Osteoblast (primary cell): Measurements from ENCODE around the gene ITFG2. TPM values are rescaled to one million over a fixed set of nuclear protein-coding genes. Genes with fewer than 3 reads are reported as not detected.

Experiments used
- DNase-seq: peaks from one replicate; pipeline ENCODE4 v3.0.0; 2011; ENCODE audit warnings: low spot score, mixed read lengths; ENCODE audit not compliant: insufficient read length; ENCODE audit errors: missing footprints
- H2AFZ ChIP-seq: 2 replicates; pipeline ENCODE4 v1.6.0; 2011; ENCODE audit warnings: mild to moderate bottlenecking, low read length
- H3K27ac ChIP-seq: 2 replicates; pipeline ENCODE4 v1.5.1; 2011; ENCODE audit warnings: mild to moderate bottlenecking, low read depth, low read length, moderate library complexity
- H3K27me3 ChIP-seq: 2 replicates; pipeline ENCODE4 v1.6.0; 2012; ENCODE audit warnings: mild to moderate bottlenecking, control low read depth, inconsistent platforms, low read length, moderate library complexity; ENCODE audit not compliant: insufficient read depth
- H3K36me3 ChIP-seq: 2 replicates; pipeline ENCODE4 v1.5.1; 2011; ENCODE audit warnings: mild to moderate bottlenecking, low read length, control low read depth, moderate library complexity; ENCODE audit not compliant: insufficient read depth
- H3K4me1 ChIP-seq: 2 replicates; pipeline ENCODE4 v1.5.1; 2011; ENCODE audit warnings: mild to moderate bottlenecking, low read length, control low read depth, moderate library complexity; ENCODE audit not compliant: insufficient read depth
- H3K4me2 ChIP-seq: 2 replicates; pipeline ENCODE4 v1.6.0; 2011; ENCODE audit warnings: mild to moderate bottlenecking, low read length; ENCODE audit not compliant: insufficient read depth
- H3K4me3 ChIP-seq: fragments of 200-600 bp; sonication (generic); 3 replicates; pipeline ENCODE4 v1.5.1; 2012; ENCODE audit warnings: mild to moderate bottlenecking, low read length, inconsistent platforms; ENCODE audit not compliant: insufficient read depth
- H3K79me2 ChIP-seq: 2 replicates; pipeline ENCODE4 v1.6.0; 2012; ENCODE audit warnings: mild to moderate bottlenecking, low read length, control low read depth, inconsistent platforms; ENCODE audit not compliant: insufficient read depth
- H3K9me3 ChIP-seq: 2 replicates; pipeline ENCODE4 v1.5.1; 2011; ENCODE audit warnings: low read depth, low read length, control low read depth
- H4K20me1 ChIP-seq: 2 replicates; pipeline ENCODE4 v1.6.0; 2012; ENCODE audit warnings: mild to moderate bottlenecking, low read length, control low read depth; ENCODE audit not compliant: insufficient read depth
- CTCF ChIP-seq: IDR thresholded peaks from 2 replicates; pipeline ENCODE4 v1.5.1; 2011; ENCODE audit warnings: mild to moderate bottlenecking, low read depth, low read length, moderate library complexity; ENCODE audit errors: extremely low read depth
- total RNA-seq: library from RNA; depleted of rRNA; stranded (reverse); fragments of >200 nt; gene quantifications from 2 replicates; pipeline ENCODE4 v1.2.3, GENCODE V29; 2012

Gene ITFG2
- total RNA-seq, 1 donor = 20.6 TPM

GRCh38 chr12:2793561-2793960 lies 18.9 kb upstream of the ITFG2 start:
- peaks cover 15% of the 10 kb centered on the region for H4K20me1 ChIP-seq
- H3K27ac ChIP-seq = no peak overlapping the region
- no peak overlapping the region for H2AFZ ChIP-seq
- H3K36me3 ChIP-seq = peaks cover 12% of the 10 kb centered on the region
- H3K9me3 ChIP-seq = no peaks in the 10 kb centered on the region
- peaks cover 16% of the 10 kb centered on the region for H3K27me3 ChIP-seq
- H3K4me3 ChIP-seq = no peak overlapping the region
- TF ChIP-seq CTCF = no peak
- H3K4me2 ChIP-seq = no peak overlapping the region
- H3K79me2 ChIP-seq = peaks cover 26% of the 10 kb centered on the region
- DNase-seq = no peak
- H3K4me1 ChIP-seq = peaks cover 12% of the 10 kb centered on the region

GRCh38 chr12:2794191-2794735 lies 18.2 kb upstream of the ITFG2 start:
- peaks cover 15% of the 10 kb centered on the region for H4K20me1 ChIP-seq
- peak overlapping the region; percentile 77 for H2AFZ ChIP-seq
- H3K36me3 ChIP-seq = peaks cover 19% of the 10 kb centered on the region
- DNase-seq = no peak
- H3K4me1 ChIP-seq = peaks cover 12% of the 10 kb centered on the region
- H3K79me2 ChIP-seq = peaks cover 26% of the 10 kb centered on the region
- H3K4me3 ChIP-seq = peak overlapping the region; percentile 92
- TF ChIP-seq CTCF = no peak
- H3K27me3 ChIP-seq = peaks cover 12% of the 10 kb centered on the region
- H3K9me3 ChIP-seq = no peaks in the 10 kb centered on the region
- peak overlapping the region; percentile 88 for H3K4me2 ChIP-seq
- H3K27ac ChIP-seq = no peak overlapping the region

- DNase-seq = peak; percentile 100
- no peak for TF ChIP-seq CTCF
- peaks cover 15% of the 10 kb centered on the region for H4K20me1 ChIP-seq
- H3K4me1 ChIP-seq = peaks cover 12% of the 10 kb centered on the region
- H3K27me3 ChIP-seq = peaks cover 12% of the 10 kb centered on the region
- no peaks in the 10 kb centered on the region for H3K9me3 ChIP-seq
- peak within 1 kb of the TSS; percentile 57 for H3K27ac ChIP-seq
- peaks cover 24% of the 10 kb centered on the region for H3K36me3 ChIP-seq
- peaks cover 26% of the 10 kb centered on the region for H3K79me2 ChIP-seq
- H3K4me3 ChIP-seq = peak within 1 kb of the TSS; percentile 92
- peak within 1 kb of the TSS; percentile 99 for H3K4me2 ChIP-seq
- peak within 1 kb of the TSS; percentile 96 for H2AFZ ChIP-seq
Observed at GRCh38 chr12:2794736-2795289, 17.7 kb upstream of the ITFG2 start, which contains the start of gene FKBP4. FKBP4 (plus strand) TSS chr12:2794970; CDS start chr12:2795140, 170 bp downstream.

GRCh38 chr12:2795291-2796186 lies 16.9 kb upstream of the ITFG2 start:
- H3K36me3 ChIP-seq = peaks cover 32% of the 10 kb centered on the region
- H3K27me3 ChIP-seq = peaks cover 12% of the 10 kb centered on the region
- H4K20me1 ChIP-seq = peaks cover 15% of the 10 kb centered on the region
- DNase-seq = peak; percentile 99
- peaks cover 12% of the 10 kb centered on the region for H3K4me1 ChIP-seq
- H3K79me2 ChIP-seq = peaks cover 26% of the 10 kb centered on the region
- H2AFZ ChIP-seq = peak overlapping the region; percentile 96
- peak overlapping the region; percentile 57 for H3K27ac ChIP-seq
- no peak for TF ChIP-seq CTCF
- H3K4me3 ChIP-seq = peak overlapping the region; percentile 92
- H3K4me2 ChIP-seq = peak overlapping the region; percentile 99
- H3K9me3 ChIP-seq = no peaks in the 10 kb centered on the region
